Activated gamma-delta T cell (primary cell): Measurements from ENCODE around the gene FYTTD1.

Experiments used
- DNase-seq: peaks from one replicate; lab custom pipeline; 2025; lab: John Stamatoyannopoulos, UW

The FYTTD1 gene

DNA sequence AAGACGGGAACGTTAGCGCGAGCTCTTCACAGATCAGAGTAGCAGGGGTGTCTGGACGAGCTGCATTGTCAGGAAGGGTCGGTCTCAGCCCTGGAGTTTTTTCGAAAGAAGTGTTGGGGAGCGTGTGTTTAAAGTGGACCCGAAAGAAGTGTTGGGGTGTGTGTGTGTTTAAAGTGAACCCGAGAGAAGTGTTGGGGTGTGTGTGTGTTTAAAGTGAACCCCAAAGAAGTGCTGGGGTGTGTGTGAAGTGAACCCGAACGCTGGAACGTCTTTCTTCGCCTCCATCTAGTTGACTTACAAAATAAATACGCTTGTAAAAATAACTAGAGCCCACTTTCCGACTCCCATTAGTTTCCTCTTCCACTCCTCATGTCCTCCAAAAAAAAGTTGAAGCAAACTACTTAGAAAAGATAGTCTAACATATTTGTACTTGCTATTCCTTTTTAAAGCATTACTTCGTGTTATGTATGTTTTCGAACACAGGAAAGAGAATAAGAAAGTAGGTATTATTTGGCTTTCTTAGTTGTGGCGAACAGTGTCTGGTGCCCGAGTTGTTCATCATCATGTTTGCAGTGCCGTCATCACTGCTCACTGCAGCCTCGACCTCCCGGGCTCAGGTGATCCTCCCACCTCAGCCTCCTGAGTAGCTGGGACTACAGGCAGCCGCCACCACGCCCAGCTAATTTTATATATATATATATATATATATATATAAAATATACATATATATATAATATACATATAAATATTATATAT is 42.4 kb downstream of the FYTTD1 start:
- DNase-seq = peak; percentile 10

DNA sequence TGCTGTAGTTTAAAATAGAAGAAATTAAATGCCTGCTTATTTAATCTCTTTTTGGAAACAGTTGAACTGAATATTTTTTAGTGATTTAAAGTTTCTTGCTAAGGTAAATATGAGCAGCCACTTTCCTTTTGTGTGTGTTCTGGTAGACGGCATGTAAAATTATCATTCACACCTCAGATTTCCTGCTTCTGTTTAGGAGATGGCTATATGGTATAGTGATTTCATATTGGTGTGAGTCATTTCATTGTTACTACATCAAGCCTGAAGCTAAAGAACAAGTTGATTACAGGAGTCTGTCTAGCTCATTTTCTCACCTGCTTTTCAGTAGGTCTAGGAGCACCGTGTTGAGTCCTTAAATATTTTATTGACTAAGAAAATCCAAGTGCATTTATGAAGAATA is 43.6 kb downstream of the FYTTD1 start:
- no peak for DNase-seq

DNA sequence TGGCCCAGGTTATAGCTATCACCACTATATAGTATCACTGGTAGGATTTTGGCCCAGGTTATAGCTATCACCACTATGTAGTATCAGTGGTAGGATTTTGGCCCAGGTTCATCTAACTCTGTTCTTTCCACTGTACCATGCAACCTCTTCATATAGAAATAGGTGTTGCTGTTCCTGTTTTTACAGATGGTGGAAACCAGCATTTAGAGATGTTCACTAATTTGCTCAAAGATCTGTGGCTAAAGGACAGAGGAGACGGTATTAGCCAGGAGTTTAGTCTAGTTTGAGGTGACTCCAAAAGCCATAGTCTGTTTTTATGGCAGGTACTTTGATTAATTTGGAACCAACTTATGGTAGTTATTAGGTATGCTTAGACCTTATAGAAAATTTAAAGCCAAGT is 44.4 kb downstream of the FYTTD1 start:
- no peak for DNase-seq

DNA sequence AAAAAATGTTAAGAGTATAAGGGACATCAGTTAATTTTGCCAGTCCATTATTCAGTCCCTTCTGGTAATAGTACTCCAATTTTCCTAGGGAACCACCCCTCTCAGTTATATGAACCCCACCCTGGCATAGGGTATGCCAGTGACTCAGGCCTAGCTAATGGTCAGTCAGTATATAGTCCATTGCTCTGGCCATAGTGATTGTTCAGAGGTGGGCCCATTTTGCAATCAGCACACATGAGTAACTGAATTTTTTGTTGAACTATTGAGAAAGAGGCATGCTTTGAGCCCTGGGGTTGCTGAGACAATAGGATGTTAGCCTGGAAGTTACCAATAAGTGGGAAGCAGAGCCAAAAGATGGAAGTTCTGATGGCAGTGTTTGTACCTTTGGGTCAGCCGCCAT is 45.5 kb downstream of the FYTTD1 start:
- no peak for DNase-seq

DNA sequence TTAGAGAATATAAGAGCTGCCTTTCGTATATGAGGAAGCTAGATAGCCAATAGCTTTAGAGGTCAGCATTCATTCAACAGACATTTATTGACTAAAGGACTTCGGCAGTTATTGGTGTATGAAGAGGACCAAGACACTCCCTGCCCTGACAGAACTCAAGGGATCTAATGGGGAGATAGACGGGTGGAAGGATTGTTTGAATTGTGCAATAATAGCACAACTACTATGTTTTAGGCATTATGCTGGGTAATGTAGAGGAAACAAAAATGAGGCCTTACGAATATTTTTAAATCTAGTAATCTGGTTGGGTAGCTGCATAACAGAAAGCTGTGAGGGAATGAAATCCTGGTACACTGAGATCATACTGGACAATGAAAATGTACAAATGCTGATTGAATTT is 46.4 kb downstream of the FYTTD1 start:
- DNase-seq = no peak

DNA sequence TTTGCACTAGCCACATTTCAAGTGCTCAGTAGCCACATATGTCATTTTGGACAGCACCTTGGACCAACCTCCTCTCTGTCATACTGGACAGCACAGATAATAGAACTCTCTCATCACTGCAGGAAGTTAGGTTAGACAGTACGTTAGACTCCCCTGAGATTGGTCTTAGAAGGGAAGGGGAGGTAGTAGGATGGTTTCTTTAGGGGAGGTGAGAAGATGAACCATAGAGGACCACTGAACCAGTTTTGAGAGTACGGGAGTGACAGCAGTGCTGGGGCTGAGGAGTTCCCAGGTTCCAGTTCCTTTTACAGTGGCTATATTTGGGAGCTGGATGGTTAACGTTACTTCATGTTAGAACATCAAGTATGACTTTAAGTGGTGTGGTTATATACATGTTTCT is 49.2 kb downstream of the FYTTD1 start:
- no peak for DNase-seq

DNA sequence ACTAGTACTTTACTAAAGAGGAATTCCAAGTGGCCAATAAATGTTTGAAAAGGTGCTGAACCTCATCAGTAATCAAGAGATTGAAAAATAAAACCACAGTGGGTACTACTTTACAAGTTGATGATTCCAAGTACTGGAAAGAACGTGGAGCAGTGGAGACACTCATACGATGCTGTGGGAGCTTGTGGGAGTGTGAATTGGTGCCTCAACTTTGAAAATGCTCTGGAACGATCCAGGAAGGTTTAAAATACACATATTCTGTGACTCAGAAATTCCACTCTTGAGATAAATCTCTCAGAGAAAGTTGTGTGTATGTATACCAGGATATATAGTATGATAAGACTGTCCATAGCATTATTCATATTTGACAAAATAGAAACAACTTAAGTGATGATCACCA is 50.7 kb downstream of the FYTTD1 start:
- no peak for DNase-seq

DNA sequence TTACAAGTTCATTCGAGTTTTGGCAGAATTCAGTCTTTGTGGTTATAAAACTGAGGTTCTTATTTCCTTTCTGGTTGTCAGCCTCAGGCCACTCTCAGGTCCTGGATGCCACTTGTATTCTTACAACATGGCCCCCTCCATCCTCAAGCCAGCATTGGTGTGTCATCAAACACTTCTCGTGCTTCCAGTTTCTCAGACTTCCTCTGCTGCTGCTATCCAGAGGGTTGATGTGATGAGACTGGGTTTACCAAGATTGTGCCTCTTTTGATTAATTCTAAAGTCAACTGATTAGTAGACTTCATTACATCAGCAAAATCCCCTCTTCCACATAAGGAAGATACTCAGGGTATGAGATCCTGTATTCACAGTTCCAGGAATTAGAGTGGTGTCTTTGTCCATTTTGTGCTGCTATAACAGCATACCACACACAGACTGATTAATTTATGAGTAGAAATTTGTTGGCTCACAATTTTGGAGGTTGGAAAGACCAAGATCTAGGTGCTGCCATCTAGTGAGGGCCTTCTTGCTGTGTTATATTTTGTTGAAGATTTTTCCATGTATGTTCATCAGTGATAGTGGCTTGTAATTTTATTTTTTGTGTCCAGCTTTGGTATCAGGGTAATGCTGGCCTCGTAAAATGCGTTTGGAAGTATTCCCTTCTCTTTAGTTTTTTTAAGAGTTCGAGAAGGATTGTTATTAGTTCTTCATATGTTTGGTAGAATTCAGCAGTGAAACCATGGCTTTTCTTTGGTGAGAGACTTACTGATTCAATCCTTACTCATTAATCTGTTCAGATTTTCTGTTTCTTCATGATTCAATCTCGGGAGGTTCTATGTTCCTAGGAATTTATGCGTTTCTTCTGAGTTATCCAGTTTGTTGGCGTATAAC is 52.5 kb downstream of the FYTTD1 start:
- no peak for DNase-seq

DNA sequence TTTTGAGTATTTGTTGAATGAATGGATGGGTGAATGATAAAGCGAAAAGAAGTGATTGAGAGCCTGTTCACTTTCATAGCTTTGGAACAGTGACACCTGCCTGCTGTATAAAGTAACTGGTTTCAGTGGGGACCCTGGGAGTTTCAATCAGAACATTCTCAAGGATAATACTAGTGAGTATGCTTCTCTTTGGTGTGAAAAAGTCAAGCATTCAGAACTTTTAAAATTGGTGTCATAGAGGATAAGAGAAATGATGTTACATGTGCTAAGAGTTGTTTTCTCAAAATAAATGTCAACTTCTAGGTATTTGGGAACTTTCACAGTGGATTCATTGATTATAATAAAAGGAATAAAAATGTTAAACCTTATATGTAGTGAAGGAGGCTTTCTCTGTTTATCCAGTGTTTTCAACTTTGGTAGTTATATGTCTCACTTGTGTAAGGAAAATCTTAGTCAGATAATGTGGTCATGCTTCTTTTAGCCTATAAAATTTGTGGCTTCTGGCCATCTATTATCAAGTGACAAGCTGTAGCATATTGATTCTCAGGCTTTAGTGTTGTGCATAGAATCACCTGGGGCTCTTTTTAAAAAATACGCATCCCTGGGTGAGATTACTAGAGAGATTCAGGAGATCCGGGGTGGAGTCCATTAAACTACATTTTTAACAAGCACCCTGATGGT is 53.2 kb downstream of the FYTTD1 start:
- no peak for DNase-seq

DNA sequence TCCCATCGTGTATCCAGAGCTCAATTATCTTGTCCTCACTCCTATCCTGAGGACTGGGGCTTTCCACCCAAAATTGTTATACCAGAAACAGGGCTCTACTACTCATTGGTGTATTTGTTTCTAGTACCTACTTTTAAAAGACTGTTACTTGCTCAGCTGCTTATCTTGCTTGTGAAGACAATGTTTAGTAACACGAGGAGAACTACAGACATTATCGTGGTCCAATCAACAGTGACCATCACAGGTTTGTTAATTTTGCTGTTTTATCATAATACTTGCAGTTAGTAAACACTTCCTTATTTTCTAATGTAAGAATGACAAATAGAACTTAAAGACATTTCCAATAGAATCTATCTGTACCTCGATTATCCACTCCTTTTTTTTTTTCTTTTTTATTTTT is 54.8 kb downstream of the FYTTD1 start:
- DNase-seq = no peak

DNA sequence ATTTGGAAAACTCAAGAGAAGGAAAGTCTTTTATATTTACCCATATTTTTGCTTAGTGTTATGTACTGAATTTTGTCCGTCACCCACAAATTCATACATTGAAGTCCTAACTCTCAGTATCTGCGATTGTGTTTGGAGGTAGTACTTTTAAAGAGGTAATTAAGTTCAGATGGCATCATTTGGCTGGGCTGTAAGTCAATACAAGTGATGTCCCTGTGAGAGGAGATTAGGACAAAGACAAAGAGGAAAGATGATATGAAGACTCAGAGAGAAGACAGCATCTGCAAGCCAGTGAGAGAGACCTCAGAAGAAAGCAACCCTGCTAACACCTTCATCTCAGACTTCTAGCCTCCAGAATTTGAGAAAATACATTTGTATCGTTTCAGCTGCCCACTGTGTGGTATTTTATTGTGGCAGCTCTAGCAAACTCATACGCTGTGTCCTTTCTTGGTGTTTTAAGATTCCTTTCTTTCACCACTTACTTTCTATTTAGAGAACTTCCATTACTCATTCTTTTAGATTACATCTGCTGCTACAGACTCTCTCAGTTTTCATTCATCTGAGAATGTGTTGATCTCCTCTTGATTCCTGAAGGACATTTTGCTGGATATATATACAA is 58.4 kb downstream of the FYTTD1 start:
- DNase-seq = no peak

DNA sequence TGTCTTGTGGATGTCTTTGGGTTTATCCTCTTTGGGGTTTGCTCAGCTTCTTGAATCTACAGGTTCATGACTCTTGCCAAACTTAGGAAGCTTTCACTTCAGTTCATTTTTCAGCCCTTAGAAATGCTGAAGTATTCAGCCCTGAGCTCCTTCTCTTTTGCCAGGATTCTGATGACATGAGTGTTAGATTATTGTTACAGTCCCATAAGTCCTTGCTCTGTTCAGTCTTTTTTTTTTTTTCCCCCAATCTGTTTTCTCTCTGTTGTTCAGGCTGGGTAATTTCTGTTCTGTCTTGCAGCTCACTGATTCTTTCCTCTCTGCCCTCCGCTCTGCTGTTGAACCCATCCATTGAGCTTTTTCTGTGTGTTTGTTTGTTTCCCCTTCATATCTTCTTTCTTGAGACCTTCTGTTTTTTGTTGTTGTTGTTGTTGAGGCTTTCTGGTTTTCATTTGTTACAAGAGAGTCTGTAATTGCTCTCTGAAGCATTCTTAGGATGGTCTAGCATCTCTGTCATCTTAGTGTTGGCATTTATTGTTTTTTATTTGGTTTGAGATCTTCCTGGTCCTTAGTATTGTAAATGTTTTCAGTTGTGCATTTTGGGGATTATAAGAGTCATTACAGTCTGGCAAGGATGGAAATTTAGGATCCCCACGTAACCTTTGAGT is 59.8 kb downstream of the FYTTD1 start:
- DNase-seq = no peak

DNA sequence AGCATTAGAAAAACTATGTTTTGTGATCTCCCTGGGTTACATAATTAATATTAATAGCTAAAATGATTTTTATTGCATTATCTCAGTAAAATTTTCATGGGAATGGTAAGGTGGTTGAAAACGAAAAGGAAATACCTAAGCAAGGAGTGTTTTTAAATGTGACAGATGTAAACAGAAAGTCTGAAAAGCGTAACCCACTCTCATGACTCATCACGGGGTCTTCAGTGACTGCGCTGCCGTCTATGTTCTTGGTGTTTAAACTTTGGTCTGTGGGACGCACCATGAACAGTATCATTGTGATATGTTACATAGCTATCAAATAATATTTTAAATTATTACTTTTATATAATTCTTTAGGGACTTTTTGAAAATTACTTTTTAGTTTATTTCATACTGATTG is 61.2 kb downstream of the FYTTD1 start:
- DNase-seq = no peak

DNA sequence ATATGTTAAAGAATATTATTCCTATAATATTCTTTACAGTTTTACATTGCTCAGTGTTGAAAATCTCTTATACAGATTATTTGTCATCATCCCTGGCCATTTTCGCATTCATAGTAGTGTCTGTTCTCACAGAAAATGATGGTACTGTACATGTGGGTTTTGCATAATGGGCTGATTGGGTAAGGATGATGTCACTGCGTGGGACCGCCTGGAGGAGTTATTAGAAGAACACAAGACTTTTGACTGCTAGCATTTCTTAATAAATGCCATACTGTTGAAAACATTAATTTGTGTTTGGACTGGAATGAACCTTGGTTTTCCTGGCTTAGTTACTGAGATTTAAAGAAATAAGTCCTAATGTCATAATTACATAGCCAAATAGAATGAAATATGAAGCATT is 61.7 kb downstream of the FYTTD1 start:
- no peak for DNase-seq

DNA sequence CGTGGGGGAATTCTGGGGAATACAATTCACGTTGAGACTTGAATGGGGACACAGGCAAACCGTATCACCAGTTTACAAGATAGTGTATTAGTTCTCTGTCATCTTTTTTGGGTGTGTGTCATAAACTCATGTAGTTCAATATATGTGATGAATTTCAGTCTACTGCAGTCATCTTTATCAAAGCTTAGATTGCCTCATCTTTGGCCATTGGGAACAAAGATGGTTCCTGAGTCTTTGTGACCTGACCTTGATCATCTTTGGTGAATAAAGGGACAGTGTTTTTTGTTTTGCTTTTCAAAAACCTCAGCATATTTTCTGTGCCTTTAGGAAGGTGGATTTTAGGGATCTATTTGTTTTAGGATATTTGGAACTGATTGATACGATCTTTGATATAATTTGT is 64.7 kb downstream of the FYTTD1 start:
- DNase-seq = no peak

DNA sequence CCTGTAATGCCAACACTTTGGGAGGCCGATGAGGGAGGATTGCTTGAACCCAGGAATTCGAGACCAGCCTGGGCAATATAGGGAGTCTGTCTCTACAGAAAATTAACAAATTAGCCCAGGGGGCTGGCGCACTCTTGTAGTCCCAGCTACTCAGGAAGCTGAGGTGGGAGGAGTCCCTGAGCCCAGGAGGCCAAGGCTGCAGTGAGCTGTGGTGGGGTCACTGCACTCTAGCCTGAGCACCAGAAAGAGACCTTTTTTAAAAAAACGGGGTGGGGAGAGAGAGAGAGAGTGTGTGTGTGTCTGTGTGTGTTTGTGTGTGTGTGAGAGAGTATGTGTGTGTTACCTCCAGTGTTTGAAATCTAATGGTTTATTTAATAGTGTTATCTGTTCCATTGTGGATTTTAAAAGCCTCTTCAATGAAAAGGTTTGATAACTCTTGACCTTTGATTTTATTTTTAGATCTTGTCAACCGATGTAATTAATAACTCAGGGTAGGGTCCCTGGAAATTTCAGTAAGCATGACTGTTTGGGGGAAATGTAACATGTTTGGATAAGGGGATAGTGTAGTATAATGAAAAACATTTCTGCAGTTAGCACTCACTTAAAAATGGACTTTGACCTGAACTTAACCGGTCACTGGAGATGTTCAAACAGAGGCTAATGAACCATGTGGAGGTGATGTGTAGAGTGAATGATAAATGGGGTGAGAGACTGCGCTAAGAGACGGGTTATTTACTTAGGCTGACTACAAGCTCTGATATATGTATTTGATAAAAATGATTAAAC is 71.1 kb downstream of the FYTTD1 start:
- no peak for DNase-seq

DNA sequence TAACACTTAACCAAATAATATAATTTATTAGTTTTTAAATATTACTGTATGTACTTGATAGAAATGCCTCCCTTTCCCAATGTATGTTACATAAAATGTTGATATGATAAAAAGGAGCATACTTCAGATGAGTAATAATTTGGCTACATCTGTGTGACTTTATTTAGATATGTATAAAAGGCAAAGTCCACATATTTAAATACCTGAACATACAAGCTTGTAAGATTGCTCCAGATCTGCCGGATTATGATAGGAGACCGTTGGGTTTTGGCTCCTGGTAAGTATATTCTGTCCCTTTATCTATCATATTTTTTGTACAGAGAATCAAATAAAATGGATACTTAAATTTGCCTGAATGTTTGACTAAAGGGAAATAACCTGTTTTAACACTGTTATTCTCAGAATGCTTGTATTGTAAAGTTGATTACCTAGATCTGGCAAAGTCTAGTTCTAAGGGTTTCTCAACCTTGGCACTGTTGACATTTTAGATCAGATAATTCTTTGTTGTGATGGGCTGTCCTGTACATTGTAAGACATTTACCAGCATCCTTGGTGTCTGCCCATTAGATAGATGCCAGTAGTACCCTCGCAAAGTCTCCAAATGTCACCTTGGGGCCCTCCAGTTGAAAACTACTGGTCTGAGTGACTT is 79.8 kb downstream of the FYTTD1 start:
- DNase-seq = no peak

DNA sequence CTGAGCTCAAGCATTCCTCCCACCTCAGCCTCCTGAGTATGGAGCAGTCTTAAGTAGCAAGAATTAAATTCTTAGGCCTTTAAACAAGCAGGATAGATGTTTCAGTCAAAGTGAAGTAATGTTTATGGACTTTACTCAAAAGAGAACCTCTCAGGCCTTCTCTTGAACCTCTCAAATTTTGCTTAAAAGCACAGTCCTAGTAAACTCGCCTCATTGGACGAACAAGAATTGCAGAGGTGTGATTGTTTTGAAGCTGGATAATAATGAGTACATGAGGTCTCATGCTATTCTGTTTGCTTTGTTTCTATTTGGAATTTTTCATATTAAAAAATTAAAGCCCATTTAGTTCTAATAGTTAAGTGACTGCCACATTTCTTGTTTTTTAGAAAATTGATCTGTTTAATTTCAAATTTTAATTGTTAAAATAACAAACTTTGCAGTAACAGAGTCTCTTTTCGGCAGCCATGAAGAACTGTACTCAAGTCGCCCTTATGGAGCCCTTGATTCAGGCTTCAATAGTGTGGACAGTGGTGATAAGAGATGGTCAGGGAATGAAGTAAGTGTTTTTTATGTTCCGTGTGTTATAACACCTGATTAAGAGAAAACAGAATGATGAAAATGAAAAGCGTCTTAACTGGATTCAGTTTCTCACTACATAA is 80.8 kb downstream of the FYTTD1 start:
- no peak for DNase-seq

DNA sequence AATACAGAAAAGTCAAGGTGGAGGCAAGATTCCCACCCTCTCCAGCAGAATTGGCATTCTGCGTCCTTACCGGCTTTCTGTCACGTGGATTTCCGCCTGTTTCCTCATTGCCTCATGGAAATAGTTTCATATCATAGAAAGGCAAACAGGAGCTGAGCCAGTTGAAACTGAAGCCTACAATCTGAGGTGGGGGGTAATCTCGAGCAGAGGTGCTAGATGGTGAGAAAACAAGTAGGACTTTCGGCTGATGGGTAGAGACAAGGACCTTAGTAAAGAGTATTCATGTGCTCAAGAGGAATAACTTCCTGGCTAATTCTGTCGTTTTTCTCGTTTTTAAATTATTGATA is 81.3 kb downstream of the FYTTD1 start:
- no peak for DNase-seq
